ENCODE data around the gene UBE2J2. TPM values are rescaled to one million over a fixed set of nuclear protein-coding genes. Genes with fewer than 3 reads are reported as not detected.

Gene UBE2J2
- total RNA-seq, 1 donor from 2014 or later, result 89.9 TPM

GRCh38 chr1:1260843-1261560 is 12.7 kb downstream of the UBE2J2 start:
- H3K27ac Mint-ChIP-seq, result no peak overlapping the region
- DNase-seq, result no peak
- no peaks in the 10 kb centered on the region for H3K27me3 Mint-ChIP-seq
- TF ChIP-seq CTCF (IDR thresholded peaks at IDR 0.05), result no peak
- CTCF ChIA-PET, result interaction anchor here (1.2 to 1.9 kb wide), 2 partner anchors 11 to 139 kb away, joined by 3 to 7 read pairs; no protein-coding TSS in a partner anchor
- H3K4me3 Mint-ChIP-seq, result no peak overlapping the region
- H3K36me3 Mint-ChIP-seq (ENCODE audit: low read depth), result peaks cover 67% of the 10 kb centered on the region
- intact Hi-C loops (cut with micrococcal nuclease), result no loop called here
- H3K9me3 Mint-ChIP-seq, result no peaks in the 10 kb centered on the region
- no peak for ATAC-seq (ENCODE audit: low read depth)
- H3K4me1 Mint-ChIP-seq, result peaks cover 16% of the 10 kb centered on the region
- POLR2A ChIA-PET, result interaction anchor here (0.7 to 1.0 kb wide), 3 partner anchors 11 to 197 kb away, joined by 3 to 4 read pairs (median 4); no protein-coding TSS in a partner anchor

DNA sequence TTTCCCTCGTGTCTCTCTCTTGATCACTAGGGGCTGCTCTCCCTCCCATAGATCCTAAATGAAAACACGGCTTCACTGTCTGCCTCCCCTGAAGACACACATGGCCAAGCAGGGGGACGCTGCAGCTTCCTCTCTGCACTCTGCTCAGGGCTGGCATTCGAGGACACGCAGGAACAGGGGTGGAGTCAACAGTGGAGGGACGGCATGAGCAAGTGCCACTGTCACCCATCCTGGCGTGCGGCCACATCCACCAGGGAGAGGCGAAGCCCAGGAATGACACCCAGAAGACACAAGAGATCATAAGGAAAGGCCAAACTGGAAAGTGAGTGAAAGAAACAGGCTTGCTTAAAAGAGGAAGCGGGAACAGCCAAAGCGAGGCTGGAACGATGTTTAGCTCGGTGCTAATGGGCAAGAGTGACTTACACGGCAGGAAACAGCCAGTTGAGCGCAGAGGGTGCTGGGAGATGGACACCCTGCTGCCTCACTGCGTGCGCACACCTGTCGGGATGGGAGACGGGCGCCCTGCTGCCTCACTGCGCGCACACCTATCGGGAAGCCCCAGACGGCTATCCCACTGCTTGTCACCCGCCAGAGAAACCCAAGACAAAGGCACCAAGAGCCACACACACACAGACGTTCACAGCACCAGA is 13.6 kb downstream of the UBE2J2 start:
- Mint-ChIP-seq H3K4me1 (peaks cover 16% of the 10 kb centered on the region), H3K27me3 (no peaks in the 10 kb centered on the region), H3K4me3 (no peak overlapping the region), H3K9me3 (no peaks in the 10 kb centered on the region), H3K36me3 (ENCODE audit: low read depth) (peaks cover 68% of the 10 kb centered on the region), H3K27ac (peak overlapping the region; percentile 14)
- no peak for TF ChIP-seq CTCF (IDR thresholded peaks at IDR 0.05)
- intact Hi-C loops (cut with micrococcal nuclease), result no loop called here
- ATAC-seq (ENCODE audit: low read depth) (peak; percentile 40), DNase-seq (no peak)
- CTCF ChIA-PET, result interaction anchor here (1.2 to 1.9 kb wide), 2 partner anchors 10 to 138 kb away, joined by 3 to 7 read pairs; no protein-coding TSS in a partner anchor
- POLR2A ChIA-PET, result interaction anchor here (0.8 to 1.0 kb wide), 2 partner anchors 10 to 196 kb away, joined by 3 to 4 read pairs; no protein-coding TSS in a partner anchor

- CTCF ChIA-PET, result interaction anchor here (1.9 kb wide), 1 partner anchor 137 kb away, joined by 7 read pairs; no protein-coding TSS in a partner anchor
- H3K27me3 Mint-ChIP-seq, result no peaks in the 10 kb centered on the region
- ATAC-seq (ENCODE audit: low read depth) (no peak), DNase-seq (no peak)
- no peak overlapping the region for H3K4me3 Mint-ChIP-seq
- POLR2A ChIA-PET, result no interaction called here
- H3K9me3 Mint-ChIP-seq, result no peaks in the 10 kb centered on the region
- H3K36me3 Mint-ChIP-seq (ENCODE audit: low read depth), result peaks cover 70% of the 10 kb centered on the region
- no peak for TF ChIP-seq CTCF (IDR thresholded peaks at IDR 0.05)
- H3K27ac Mint-ChIP-seq, result peak overlapping the region; percentile 14
- intact Hi-C loops (cut with micrococcal nuclease), result no loop called here
- H3K4me1 Mint-ChIP-seq, result peaks cover 16% of the 10 kb centered on the region
Observed at GRCh38 chr1:1259540-1259939, 14.1 kb downstream of the UBE2J2 start.

GRCh38 chr1:1259119-1259488 is 14.6 kb downstream of the UBE2J2 start:
- no peak for DNase-seq
- no peaks in the 10 kb centered on the region for H3K9me3 Mint-ChIP-seq
- intact Hi-C loops (cut with micrococcal nuclease), result no loop called here
- CTCF ChIA-PET, result no interaction called here
- no peak for TF ChIP-seq CTCF (IDR thresholded peaks at IDR 0.05)
- peaks cover 69% of the 10 kb centered on the region for H3K36me3 Mint-ChIP-seq (ENCODE audit: low read depth)
- H3K27me3 Mint-ChIP-seq, result no peaks in the 10 kb centered on the region
- peaks cover 16% of the 10 kb centered on the region for H3K4me1 Mint-ChIP-seq
- POLR2A ChIA-PET, result no interaction called here
- H3K27ac Mint-ChIP-seq, result no peak overlapping the region
- no peak overlapping the region for H3K4me3 Mint-ChIP-seq
- no peak for ATAC-seq (ENCODE audit: low read depth)

Measured in activated B cell treated with CpG ODN at 0.5 μM for 24 hours (primary cell).